CD4-positive, alpha-beta T cell (primary cell): ENCODE data around the gene MMP20. TPM values are rescaled to one million over a fixed set of nuclear protein-coding genes. Genes with fewer than 3 reads are reported as not detected.

Source experiments
- ATAC-seq: fragments of 200-7000 bp; cut with Tn5 transposase; one replicate; pipeline ENCODE4 v1.10.0; 2022; ENCODE audit warnings: mild to moderate bottlenecking; ENCODE audit not compliant: poor library complexity
- CTCF ChIA-PET: fragments of 350-600 bp; sonication (Branson Sonifier 250); formaldehyde crosslinking; loops from one replicate; lab custom pipeline; 2021; ENCODE audit warnings: antibody characterized with exemption, inconsistent platforms; lab: Charles Lee
- POLR2A ChIA-PET: fragments of 350-600 bp; sonication (Branson Sonifier 250); formaldehyde crosslinking; loops from one replicate; lab custom pipeline; 2021; ENCODE audit warnings: antibody characterized with exemption, inconsistent platforms; lab: Charles Lee
- DNase-seq, 14 experiments: peaks; one replicate each; pipeline ENCODE4 v3.0.0-alpha.2; 2013 to 2020; ENCODE audit warnings: mixed read lengths in 2 of 14
- H3K27ac ChIP-seq, 2 donors: one replicate each; pipeline versions ENCODE4 v1.5.1 to v1.7.0; 2013; ENCODE audit warnings: low read length in 2 of 2, low read depth in 1 of 2, mild to moderate bottlenecking in 1 of 2
- H3K27me3 ChIP-seq, 2 experiments: 1 replicate in 1 of 2; 2 replicates in 1 of 2; pipeline versions ENCODE4 v1.6.1 to v1.7.0; 2013; ENCODE audit warnings: low read length in 2 of 2, control low read depth in 1 of 2, mild to moderate bottlenecking in 1 of 2, moderate library complexity in 1 of 2; ENCODE audit not compliant: insufficient read depth in 2 of 2, control insufficient read depth in 1 of 2
- H3K36me3 ChIP-seq: one replicate; pipeline ENCODE4 v1.6.1; 2013; ENCODE audit warnings: low read length, control low read depth; ENCODE audit not compliant: insufficient read depth
- H3K4me1 ChIP-seq: one replicate; pipeline ENCODE4 v1.6.1; 2013; ENCODE audit warnings: low read length, control low read depth; ENCODE audit not compliant: insufficient read depth
- H3K4me3 ChIP-seq: one replicate; pipeline ENCODE4 v1.5.1; 2013; ENCODE audit warnings: mild to moderate bottlenecking, low read length, moderate library complexity
- H3K9me3 ChIP-seq, 2 experiments: 1 replicate in 1 of 2; 2 replicates in 1 of 2; pipeline versions ENCODE4 v1.6.1 to v1.7.0; 2013; ENCODE audit warnings: low read length in 2 of 2, mild to moderate bottlenecking in 2 of 2, control low read depth in 1 of 2, moderate library complexity in 1 of 2; ENCODE audit not compliant: control insufficient read depth in 1 of 2, insufficient read depth in 1 of 2
- H3K27ac Mint-ChIP-seq: one replicate; pipeline ENCODE4 v1.8.0; 2020; ENCODE audit warnings: mixed read lengths
- H3K27me3 Mint-ChIP-seq: one replicate; pipeline ENCODE4 v1.8.0; 2021; ENCODE audit warnings: mixed read lengths
- H3K36me3 Mint-ChIP-seq: one replicate; pipeline ENCODE4 v1.8.0; 2021; ENCODE audit warnings: low read depth, mixed read lengths
- H3K4me1 Mint-ChIP-seq: one replicate; pipeline ENCODE4 v1.8.0; 2021; ENCODE audit warnings: low read depth, mixed read lengths
- H3K4me3 Mint-ChIP-seq: one replicate; pipeline ENCODE4 v1.8.0; 2020; ENCODE audit warnings: mild to moderate bottlenecking, mixed read lengths
- H3K9me3 Mint-ChIP-seq: one replicate; pipeline ENCODE4 v1.8.0; 2020; ENCODE audit warnings: mixed read lengths
- CTCF ChIP-seq: fragments of 200-600 bp; IDR thresholded peaks from one replicate; pipeline ENCODE4 v1.8.0; 2022; ENCODE audit warnings: antibody characterized with exemption, mild to moderate bottlenecking
- intact Hi-C, 2 experiments: fragments of 100-400 bp; cut with DNase I in 1 of 2; cut with micrococcal nuclease in 1 of 2; formaldehyde crosslinking; loops; one replicate each; pipeline versions ENCODE4 v1.15.1 to v1.9.0; 2023 to 2025; cut with DNase I, micrococcal nuclease
- total RNA-seq, 174 experiments: library from RNA in 2 of 174; stranded (reverse) in 2 of 174; gene quantifications; one replicate each; pipeline ENCODE4 v1.2.3 and lab custom pipeline; 2021 to 2026

Gene MMP20
- total RNA-seq, 2 experiments from 2014 or later: not detected

- Histone ChIP-seq H3K27me3 (no peaks in the 10 kb centered on the region), H3K9me3 (no peaks in the 10 kb centered on the region), H3K4me3 (no peak overlapping the region), H3K27ac (no peak overlapping the region), H3K4me1 (no peaks in the 10 kb centered on the region), H3K36me3 (no peaks in the 10 kb centered on the region)
- no peak for ATAC-seq
- Mint-ChIP-seq H3K4me1 (no peaks in the 10 kb centered on the region), H3K27me3 (peaks cover 12% of the 10 kb centered on the region), H3K9me3 (no peaks in the 10 kb centered on the region), H3K4me3 (no peak overlapping the region), H3K27ac (no peak overlapping the region), H3K36me3 (no peaks in the 10 kb centered on the region)
- no peak for DNase-seq
- CTCF ChIA-PET: no interaction called here
- intact Hi-C loops: no loop called here
- POLR2A ChIA-PET: no interaction called here
- no peak for TF ChIP-seq CTCF
These were observed 15.8 kb upstream of the MMP20 start for GRCh38 chr11:102640946-102641345.

DNA sequence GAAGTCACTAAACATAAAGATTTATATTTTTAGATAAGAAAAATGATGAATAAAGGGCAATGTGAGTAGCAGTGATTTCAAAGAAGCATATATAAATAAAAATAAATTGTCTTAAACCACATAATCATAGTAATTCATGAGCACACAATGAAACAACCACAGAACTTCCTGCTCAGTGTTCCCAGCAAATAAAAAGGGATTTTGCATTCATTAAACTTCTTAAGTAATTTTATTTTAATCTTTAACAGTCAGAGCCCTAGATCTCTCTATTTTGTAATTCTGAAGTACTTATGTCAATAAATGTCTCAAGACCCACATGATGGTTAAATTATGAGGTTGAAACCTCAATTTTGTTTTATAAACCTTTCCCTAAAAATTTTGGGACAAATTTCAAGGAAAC lies 14.5 kb upstream of the MMP20 start:
- Mint-ChIP-seq H3K4me3 (no peak overlapping the region), H3K27ac (no peak overlapping the region), H3K27me3 (peaks cover 10% of the 10 kb centered on the region), H3K36me3 (no peaks in the 10 kb centered on the region), H3K4me1 (no peaks in the 10 kb centered on the region), H3K9me3 (no peaks in the 10 kb centered on the region)
- ChIA-PET POLR2A (interaction anchor here (0.6 kb wide), 1 partner anchor 15 kb away, joined by 7 read pairs; the partner anchor contains the start of gene MMP20), CTCF (no interaction called here)
- no peaks in the 10 kb centered on the region for H3K4me1 ChIP-seq
- ATAC-seq (no peak), DNase-seq (no peak)
- H3K27ac ChIP-seq: no peak overlapping the region
- intact Hi-C loops: no loop called here
- no peak for TF ChIP-seq CTCF
- no peaks in the 10 kb centered on the region for H3K36me3 ChIP-seq
- no peaks in the 10 kb centered on the region for H3K27me3 ChIP-seq
- no peaks in the 10 kb centered on the region for H3K9me3 ChIP-seq
- H3K4me3 ChIP-seq: no peak overlapping the region

DNA sequence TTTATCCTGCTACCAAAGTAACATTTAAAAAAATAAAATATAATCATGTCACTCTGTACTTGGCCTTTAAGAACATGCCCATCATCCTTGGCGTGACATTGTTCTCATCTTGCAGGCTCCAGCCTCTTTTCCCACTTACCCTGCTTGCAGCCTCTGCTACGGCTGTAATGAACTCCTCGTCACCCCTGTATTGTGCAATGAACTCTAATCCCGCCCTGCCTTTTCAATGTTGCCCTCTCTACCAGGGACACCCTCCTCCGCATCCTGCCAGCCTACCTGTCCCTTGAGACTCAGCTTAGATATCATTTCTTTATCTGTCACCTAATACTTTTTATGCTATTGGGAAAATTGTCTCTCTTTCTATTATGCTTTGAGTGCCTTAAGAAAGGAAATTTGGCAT lies 12.6 kb upstream of the MMP20 start:
- Mint-ChIP-seq H3K27ac (no peak overlapping the region), H3K27me3 (peaks cover 15% of the 10 kb centered on the region), H3K4me3 (no peak overlapping the region), H3K9me3 (no peaks in the 10 kb centered on the region), H3K4me1 (no peaks in the 10 kb centered on the region), H3K36me3 (no peaks in the 10 kb centered on the region)
- Histone ChIP-seq H3K4me3 (no peak overlapping the region), H3K36me3 (no peaks in the 10 kb centered on the region), H3K9me3 (no peaks in the 10 kb centered on the region), H3K4me1 (no peaks in the 10 kb centered on the region), H3K27ac (no peak overlapping the region), H3K27me3 (no peaks in the 10 kb centered on the region)
- ChIA-PET CTCF (no interaction called here), POLR2A (no interaction called here)
- no peak for TF ChIP-seq CTCF
- no peak for DNase-seq
- ATAC-seq: no peak
- intact Hi-C loops: no loop called here
